Heart right ventricle (tissue), 16 donors: ENCODE data around the gene MBD3L2B. TPM values are rescaled to one million over a fixed set of nuclear protein-coding genes. Genes with fewer than 3 reads are reported as not detected.

Experiments used
- ATAC-seq, 8 donors: fragments of 200-7000 bp; cut with Tn5 transposase; one replicate each; pipeline ENCODE4 v1.9.1; 2020; ENCODE audit warnings: mild to moderate bottlenecking in 8 of 8, moderate library complexity in 8 of 8, moderate number of reproducible peaks in 1 of 8
- DNase-seq, 2 donors: peaks; one replicate each; pipeline ENCODE4 v3.0.0-alpha.2; 2020
- H3K27ac ChIP-seq, 10 donors: fragments of 200-600 bp; sonication (generic) in 2 of 10; one replicate each; pipeline versions ENCODE4 v1.5.0 to v1.8.0; 2020 to 2022; ENCODE audit warnings: mild to moderate bottlenecking in 3 of 10
- H3K27me3 ChIP-seq, 7 donors: fragments of 200-600 bp; one replicate each; pipeline ENCODE4 v1.8.0; 2021 to 2022; ENCODE audit warnings: mild to moderate bottlenecking in 2 of 7
- H3K36me3 ChIP-seq, 9 donors: fragments of 200-600 bp; sonication (generic) in 1 of 9; one replicate each; pipeline versions ENCODE4 v1.5.0 to v1.8.0; 2020 to 2022; ENCODE audit warnings: mild to moderate bottlenecking in 2 of 9
- H3K4me1 ChIP-seq, 9 donors: fragments of 200-600 bp; sonication (generic) in 1 of 9; one replicate each; pipeline versions ENCODE4 v1.5.0 to v1.8.0; 2020 to 2022; ENCODE audit warnings: mild to moderate bottlenecking in 4 of 9
- H3K4me3 ChIP-seq, 10 donors: fragments of 200-600 bp; sonication (generic) in 2 of 10; one replicate each; pipeline versions ENCODE4 v1.5.0 to v1.8.0; 2020 to 2022; ENCODE audit warnings: mild to moderate bottlenecking in 7 of 10, moderate library complexity in 2 of 10
- H3K9me3 ChIP-seq, 11 donors: fragments of 200-600 bp in 10 of 11; sonication (generic) in 2 of 11; one replicate each; pipeline versions ENCODE4 v1.5.0 to v1.8.0; 2013 to 2022; ENCODE audit warnings: mild to moderate bottlenecking in 2 of 11, control low read depth in 1 of 11, moderate library complexity in 1 of 11
- CTCF ChIP-seq, 9 donors: fragments of 200-600 bp; sonication (generic) in 2 of 9; IDR thresholded peaks; one replicate each; pipeline versions ENCODE4 v1.5.0 to v1.8.0; 2021 to 2022; ENCODE audit warnings: antibody characterized with exemption in 9 of 9, mild to moderate bottlenecking in 5 of 9, moderate library complexity in 1 of 9
- WGBS, 2 donors: extraction: QIAGEN DNeasy Blood & Tissue Kit; methylation state at CpG; one replicate each; pipeline ENCODE4 v1.1.7; 2013; ENCODE audit warnings: inconsistent platforms in 1 of 2; 5-methylcytosine and 5-hydroxymethylcytosine counted together
- intact Hi-C, 10 donors: fragments of 100-400 bp; cut with DNase I; formaldehyde crosslinking; loops; one replicate each; pipeline versions ENCODE4 v1.11.1 to v1.14.2; 2022
- polyA plus RNA-seq, 2 donors: library from polyadenylated mRNA; stranded (reverse); fragments of 200-250 nt; gene quantifications; one replicate each; pipeline ENCODE4 v1.2.3, GENCODE V29; 2013
- total RNA-seq, 10 donors: library from RNA; stranded (reverse); fragmentation: NEBNext Ultra II Directional in 3 of 10; extraction: Animal tissue kit (Norgen Biotek cat#: 25700) in 3 of 10; gene quantifications; one replicate each; pipeline versions ENCODE4 v1.2.1 to v1.2.4, GENCODE V29; 2021 to 2023
- donor health status: Arrhythmogenic right ventricular cardiomyopathy.
- donor health status: ischemic (EF 13 %, LVEDD 7.1; RV severe dilation, severe dysfunction).
- donor health status: healthy with polysubstance abuse.
- donor health status: DM: no; HTN: yes; CAD: no.
- donor health status: DM: no; HTN: no; CAD: no.
- donor health status: ischemic (EF 25% LVEDD 6.9; RV normal size, moderate dysfunction).
- donor health status: ischemic (EF 25% LVEDD 5.7; RV mildly dilated, moderate dysfunction).
- donor health status: healthy.
- donor health status: DM: yes; HTN: yes; CAD: no.
- donor health status: Ischemic cardiomyopathy.
- donor health status: ischemic (EF 35%, LVEDD 5.7; RV mildly dilated, moderate dysfunction).
- donor health status: nonischemic (EF 11% LVEDD 7.7; RV severe dilation, severe dysfunction).
- donor health status: DM: yes; HTN: yes; CAD: no.
- donor health status: PGD.
- donor health status: ischemic (EF 29% LVEDD 5.4; RV normal size, mild dysfunction).
- donor health status: nonischemic (EF 23%, LVEDD 6.1; RV moderate dilation, normal function).

MBD3L2B gene
- total and polyA plus RNA-seq, 12 donors, result not detected

GRCh38 chr19:6976197-6976596, 45.0 kb downstream of the MBD3L2B start:
- Histone ChIP-seq H3K36me3 (no peaks in the 10 kb centered on the region), H3K4me1 (no peaks in the 10 kb centered on the region), H3K9me3 (peaks cover 0 to 28% (median 13%) of the 10 kb centered on the region in 11 donors), H3K27ac (no peak overlapping the region), H3K4me3 (no peak overlapping the region), H3K27me3 (peaks cover 0 to 11% (median 0%) of the 10 kb centered on the region in 7 donors)
- WGBS, 2 donors, result 88 to 89% methylated on average over 5 of the region's 5 CpGs
- ATAC-seq (no peak), DNase-seq (no peak)
- TF ChIP-seq CTCF (IDR thresholded peaks at IDR 0.05), result no peak
- intact Hi-C loops, result no loop called here

- DNase-seq (no peak), ATAC-seq (no peak)
- Histone ChIP-seq H3K4me1 (peaks cover 0 to 10% (median 0%) of the 10 kb centered on the region in 9 donors), H3K4me3 (no peak overlapping the region), H3K27ac (no peak overlapping the region), H3K27me3 (peaks cover 0 to 18% (median 0%) of the 10 kb centered on the region in 7 donors), H3K9me3 (peaks cover 0 to 2% (median 0%) of the 10 kb centered on the region in 11 donors), H3K36me3 (no peaks in the 10 kb centered on the region)
- intact Hi-C loops, result no loop called here
- TF ChIP-seq CTCF (IDR thresholded peaks at IDR 0.05), result no peak
- WGBS, 2 donors, result 71 to 84% methylated on average over 1 of the region's 1 CpG
These were observed 49.9 kb downstream of the MBD3L2B start for GRCh38 chr19:6971366-6971765.

- Histone ChIP-seq H3K27ac (peak overlapping the region in 1 of 10 donors; percentile 23), H3K27me3 (peaks cover 0 to 20% (median 0%) of the 10 kb centered on the region in 7 donors), H3K9me3 (no peaks in the 10 kb centered on the region), H3K4me1 (peaks cover 0 to 10% (median 0%) of the 10 kb centered on the region in 9 donors), H3K36me3 (no peaks in the 10 kb centered on the region), H3K4me3 (no peak overlapping the region)
- DNase-seq (no peak), ATAC-seq (no peak)
- no peak for TF ChIP-seq CTCF (IDR thresholded peaks at IDR 0.05)
- 75 to 80% methylated on average over 5 of the region's 5 CpGs for WGBS, 2 donors
- intact Hi-C loops, result no loop called here
These were observed 50.8 kb downstream of the MBD3L2B start for GRCh38 chr19:6970443-6970842.

GRCh38 chr19:6970021-6970420, 51.2 kb downstream of the MBD3L2B start:
- Histone ChIP-seq H3K4me1 (peaks cover 0 to 10% (median 0%) of the 10 kb centered on the region in 9 donors), H3K36me3 (no peaks in the 10 kb centered on the region), H3K9me3 (no peaks in the 10 kb centered on the region), H3K27me3 (peaks cover 0 to 24% (median 0%) of the 10 kb centered on the region in 7 donors), H3K4me3 (no peak overlapping the region), H3K27ac (peak overlapping the region in 1 of 10 donors; percentile 41)
- no peak for TF ChIP-seq CTCF (IDR thresholded peaks at IDR 0.05)
- ATAC-seq (no peak), DNase-seq (no peak)
- WGBS, 2 donors, result 53 to 67% methylated on average over 2 of the region's 2 CpGs
- intact Hi-C loops, result no loop called here
